Measurements from ENCODE around the gene PDIK1L. TPM values are rescaled to one million over a fixed set of nuclear protein-coding genes. Genes with fewer than 3 reads are reported as not detected.

Gene PDIK1L
- total RNA-seq, 2 donors from 2014 or later = 7.1 to 7.3 TPM

DNA sequence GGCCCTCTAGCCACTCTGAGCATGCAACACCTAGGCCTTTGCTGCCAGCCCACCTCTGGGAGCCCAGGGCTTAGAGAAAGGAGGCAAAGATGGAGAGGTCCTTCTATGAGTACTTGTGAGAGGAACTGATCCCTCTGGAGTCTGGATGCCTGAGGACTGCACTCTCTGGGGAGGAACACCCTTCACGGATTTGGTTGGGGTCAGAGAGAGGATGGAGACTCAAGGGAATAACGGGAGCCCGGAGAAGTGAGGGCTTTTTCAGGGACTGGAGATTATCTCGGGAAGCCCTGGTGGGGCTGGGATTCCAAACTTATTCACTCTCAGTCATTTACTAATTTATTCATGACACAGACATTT lies 57.6 kb downstream of the PDIK1L start:
- Mint-ChIP-seq H3K4me1 (peaks cover 32% of the 10 kb centered on the region), H3K27ac (peak overlapping the region; percentile 79), H3K27me3 (ENCODE audit: insufficient read depth) (peaks cover 34% of the 10 kb centered on the region), H3K9me3 (no peaks in the 10 kb centered on the region), H3K4me3 (peak overlapping the region; percentile 80), H3K36me3 (ENCODE audit: low read depth) (peaks cover 4% of the 10 kb centered on the region)
- no peak for DNase-seq
- H3K9me3 ChIP-seq (ENCODE audit: control insufficient read depth, low read length) = no peaks in the 10 kb centered on the region
- no peak overlapping the region for H3K9ac ChIP-seq (ENCODE audit: extremely low read depth, low read length, poor library complexity, severe bottlenecking)
- TF ChIP-seq, protein P1, sequence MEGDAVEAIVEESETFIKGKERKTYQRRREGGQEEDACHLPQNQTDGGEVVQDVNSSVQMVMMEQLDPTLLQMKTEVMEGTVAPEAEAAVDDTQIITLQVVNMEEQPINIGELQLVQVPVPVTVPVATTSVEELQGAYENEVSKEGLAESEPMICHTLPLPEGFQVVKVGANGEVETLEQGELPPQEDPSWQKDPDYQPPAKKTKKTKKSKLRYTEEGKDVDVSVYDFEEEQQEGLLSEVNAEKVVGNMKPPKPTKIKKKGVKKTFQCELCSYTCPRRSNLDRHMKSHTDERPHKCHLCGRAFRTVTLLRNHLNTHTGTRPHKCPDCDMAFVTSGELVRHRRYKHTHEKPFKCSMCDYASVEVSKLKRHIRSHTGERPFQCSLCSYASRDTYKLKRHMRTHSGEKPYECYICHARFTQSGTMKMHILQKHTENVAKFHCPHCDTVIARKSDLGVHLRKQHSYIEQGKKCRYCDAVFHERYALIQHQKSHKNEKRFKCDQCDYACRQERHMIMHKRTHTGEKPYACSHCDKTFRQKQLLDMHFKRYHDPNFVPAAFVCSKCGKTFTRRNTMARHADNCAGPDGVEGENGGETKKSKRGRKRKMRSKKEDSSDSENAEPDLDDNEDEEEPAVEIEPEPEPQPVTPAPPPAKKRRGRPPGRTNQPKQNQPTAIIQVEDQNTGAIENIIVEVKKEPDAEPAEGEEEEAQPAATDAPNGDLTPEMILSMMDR (conservative IDR thresholded peaks at IDR 0.05) = no peak
- peaks cover 15% of the 10 kb centered on the region for H3K4me1 ChIP-seq (ENCODE audit: control insufficient read depth, insufficient read depth, low read length)
- H3K27ac ChIP-seq (ENCODE audit: low read depth, low read length) = peak overlapping the region; percentile 79
- peak overlapping the region; percentile 91 for H3K4me3 ChIP-seq (ENCODE audit: low read length)
- H3K36me3 ChIP-seq (ENCODE audit: control insufficient read depth, insufficient read depth, low read length) = no peaks in the 10 kb centered on the region
- 77 to 88% methylated on average over 1 to 4 of the region's 4 CpGs for WGBS, 2 experiments (ENCODE audit: insufficient coverage in 1 of 2, insufficient read length in 1 of 2)
- no peaks in the 10 kb centered on the region for H3K27me3 ChIP-seq (ENCODE audit: control insufficient read depth, insufficient read depth, low read length, poor library complexity, severe bottlenecking)

DNA sequence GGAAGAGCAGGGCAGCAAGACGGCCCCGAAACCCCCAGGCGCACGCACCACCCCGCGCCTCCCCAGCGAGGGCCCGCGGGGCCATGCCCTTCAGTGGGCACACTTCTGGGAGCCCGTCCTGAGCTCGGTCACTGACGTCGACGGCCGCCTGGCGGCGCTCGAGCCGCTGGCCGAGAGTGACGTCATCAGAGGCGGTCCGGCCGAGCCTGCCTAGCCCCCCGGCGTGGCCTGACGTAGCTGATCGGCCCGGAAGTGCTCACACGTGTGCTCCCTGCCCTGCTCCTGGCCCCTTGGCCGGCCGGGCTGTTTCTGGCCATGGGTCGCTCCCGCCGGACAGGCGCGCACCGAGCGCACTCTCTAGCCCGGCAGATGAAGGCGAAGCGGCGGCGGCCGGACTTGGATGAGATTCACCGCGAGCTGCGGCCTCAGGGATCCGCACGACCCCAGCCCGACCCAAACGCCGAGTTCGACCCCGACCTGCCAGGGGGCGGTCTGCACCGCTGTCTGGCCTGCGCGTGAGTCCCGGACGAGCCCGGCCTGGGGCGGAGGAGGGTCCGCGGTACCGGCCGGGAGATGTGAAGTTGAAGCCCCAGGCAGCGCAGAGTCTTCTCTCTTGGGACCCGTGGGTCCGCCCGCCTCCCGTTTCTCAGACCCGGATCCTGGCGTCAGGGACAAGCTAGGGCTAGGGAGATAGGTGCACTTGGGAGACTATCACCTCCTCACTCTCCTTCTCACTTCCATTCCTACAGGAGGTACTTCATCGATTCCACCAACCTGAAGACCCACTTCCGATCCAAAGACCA lies 58.2 kb downstream of the PDIK1L start, which contains the start of gene ZNF593:
Gene ZNF593, plus strand, starts transcription at position 240 of the 803 bp plus-strand sequence. Its CDS starts 76 bp downstream, at position 316.
- peak within 1 kb of the TSS; percentile 79 for H3K9ac ChIP-seq (ENCODE audit: extremely low read depth, low read length, poor library complexity, severe bottlenecking)
- H3K27me3 Mint-ChIP-seq (ENCODE audit: insufficient read depth) = peaks cover 29% of the 10 kb centered on the region
- H3K9me3 ChIP-seq (ENCODE audit: control insufficient read depth, low read length) = no peaks in the 10 kb centered on the region
- H3K4me3 Mint-ChIP-seq = peak within 1 kb of the TSS; percentile 80
- no peaks in the 10 kb centered on the region for H3K9me3 Mint-ChIP-seq
- TF ChIP-seq, protein P1 (conservative IDR thresholded peaks at IDR 0.05) = peak; percentile 95
- DNase-seq = peak; percentile 96
- H3K4me3 ChIP-seq (ENCODE audit: low read length) = peak within 1 kb of the TSS; percentile 91
- H3K4me1 Mint-ChIP-seq = peaks cover 28% of the 10 kb centered on the region
- peak within 1 kb of the TSS; percentile 91 for H3K27ac Mint-ChIP-seq
- peaks cover 15% of the 10 kb centered on the region for H3K4me1 ChIP-seq (ENCODE audit: control insufficient read depth, insufficient read depth, low read length)
- peak within 1 kb of the TSS; percentile 79 for H3K27ac ChIP-seq (ENCODE audit: low read depth, low read length)
- H3K36me3 Mint-ChIP-seq (ENCODE audit: low read depth) = peaks cover 4% of the 10 kb centered on the region
- 0 to 2% methylated on average over 38 to 75 of the region's 76 CpGs for WGBS, 2 experiments (ENCODE audit: insufficient coverage in 1 of 2, insufficient read length in 1 of 2)
- H3K36me3 ChIP-seq (ENCODE audit: control insufficient read depth, insufficient read depth, low read length) = no peaks in the 10 kb centered on the region
- no peaks in the 10 kb centered on the region for H3K27me3 ChIP-seq (ENCODE audit: control insufficient read depth, insufficient read depth, low read length, poor library complexity, severe bottlenecking)

DNA sequence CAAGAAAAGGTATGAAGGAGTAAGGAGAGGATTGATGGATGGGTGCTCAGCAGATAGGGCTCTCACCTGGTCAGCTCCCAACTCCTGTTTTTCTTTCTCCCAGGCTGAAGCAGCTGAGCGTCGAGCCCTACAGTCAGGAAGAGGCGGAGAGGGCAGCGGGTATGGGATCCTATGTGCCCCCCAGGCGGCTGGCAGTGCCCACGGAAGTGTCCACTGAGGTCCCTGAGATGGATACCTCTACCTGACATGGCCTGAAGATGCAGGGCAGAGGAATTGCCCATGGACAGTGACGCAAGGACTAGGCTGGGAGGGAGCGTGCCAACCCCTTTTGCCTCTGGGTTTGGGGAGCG lies 58.8 kb downstream of the PDIK1L start:
- peaks cover 23% of the 10 kb centered on the region for H3K4me1 Mint-ChIP-seq
- Histone ChIP-seq H3K4me3 (ENCODE audit: low read length) (peak overlapping the region; percentile 91), H3K4me1 (ENCODE audit: control insufficient read depth, insufficient read depth, low read length) (peaks cover 15% of the 10 kb centered on the region), H3K27me3 (ENCODE audit: control insufficient read depth, insufficient read depth, low read length, poor library complexity, severe bottlenecking) (no peaks in the 10 kb centered on the region), H3K9me3 (ENCODE audit: control insufficient read depth, low read length) (no peaks in the 10 kb centered on the region), H3K36me3 (ENCODE audit: control insufficient read depth, insufficient read depth, low read length) (no peaks in the 10 kb centered on the region), H3K27ac (ENCODE audit: low read depth, low read length) (no peak overlapping the region), H3K9ac (ENCODE audit: extremely low read depth, low read length, poor library complexity, severe bottlenecking) (peak overlapping the region; percentile 79)
- H3K27me3 Mint-ChIP-seq (ENCODE audit: insufficient read depth) = peaks cover 27% of the 10 kb centered on the region
- H3K36me3 Mint-ChIP-seq (ENCODE audit: low read depth) = peaks cover 4% of the 10 kb centered on the region
- H3K27ac Mint-ChIP-seq = peak overlapping the region; percentile 91
- no peak for DNase-seq
- TF ChIP-seq, protein P1 (conservative IDR thresholded peaks at IDR 0.05) = no peak
- peak overlapping the region; percentile 80 for H3K4me3 Mint-ChIP-seq
- H3K9me3 Mint-ChIP-seq = no peaks in the 10 kb centered on the region
- 86 to 92% methylated on average over 3 to 9 of the region's 9 CpGs for WGBS, 2 experiments (ENCODE audit: insufficient coverage in 1 of 2, insufficient read length in 1 of 2)

Measured in endodermal cell (in vitro differentiated cells).